A673 (cell line): ENCODE measurements around the gene OR51V1.

Experiments
- CTCF ChIP-seq: fragments of 300-800, 200-600 bp; sonication (generic); conservative IDR thresholded peaks from 2 replicates; pipeline ENCODE4 v1.5.1; 2017; ENCODE audit warnings: low read depth, mild to moderate bottlenecking, antibody characterized with exemption, low read length, moderate library complexity, mixed read lengths
- EZH2 ChIP-seq: fragments of 200-600 bp; sonication (generic); IDR thresholded peaks from 2 replicates; pipeline ENCODE4 v1.6.1; 2017; ENCODE audit warnings: borderline replicate concordance, low read depth, mild to moderate bottlenecking, mixed read lengths, antibody characterized with exemption, low read length; ENCODE audit not compliant: poor library complexity, severe bottlenecking

GRCh38 chr11:5154657-5155056 lies 45.8 kb downstream of the OR51V1 start, which contains the start of gene OR52A1:
- TF ChIP-seq EZH2 (no peak), CTCF (no peak)
